ENCODE measurements around the gene CDC5L. TPM values are rescaled to one million over a fixed set of nuclear protein-coding genes. Genes with fewer than 3 reads are reported as not detected.

Gene CDC5L
- total RNA-seq: 16.5 TPM

DNA sequence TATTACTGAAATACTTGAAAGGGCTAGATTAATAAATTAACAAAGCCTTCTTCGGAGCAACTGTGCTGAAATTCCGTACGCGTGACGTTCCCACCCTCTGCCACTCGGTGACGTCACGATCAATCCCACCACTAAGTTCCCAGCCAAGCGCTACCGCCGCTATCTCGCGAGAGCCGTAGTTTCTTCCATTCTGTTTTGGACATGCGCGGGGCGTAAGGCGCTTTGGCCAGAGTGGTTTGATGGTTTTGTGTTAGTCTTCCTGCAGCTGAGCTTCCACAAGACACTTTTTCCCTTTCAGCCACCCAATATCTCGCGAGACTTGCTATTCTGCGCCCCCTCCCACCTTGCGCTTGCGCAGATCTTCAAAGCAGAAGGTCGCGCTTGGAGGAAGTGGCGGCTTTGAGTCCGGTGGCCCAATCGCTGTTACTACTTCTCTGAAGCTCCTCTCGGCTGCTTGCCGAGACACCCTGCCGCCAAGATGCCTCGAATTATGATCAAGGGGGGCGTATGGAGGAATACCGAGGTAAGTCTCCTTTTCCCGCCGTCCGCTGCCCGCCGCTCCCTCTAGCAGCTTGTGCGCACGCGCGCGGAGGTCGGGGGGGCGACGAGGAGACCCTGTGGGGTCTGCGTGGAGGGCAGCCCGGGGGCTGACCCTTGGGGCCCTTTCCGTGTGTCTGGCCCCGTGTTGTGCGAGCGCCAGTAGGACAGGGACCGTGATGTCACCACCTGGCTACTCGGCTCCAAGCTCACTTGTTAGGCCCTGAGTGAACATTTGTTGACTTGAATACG lies at the start of gene CDC5L:
Gene CDC5L, plus strand, starts transcription at position 361 of the 789 bp plus-strand sequence. Its CDS starts 118 bp downstream, at position 479.
- TF ChIP-seq POLR2A (IDR thresholded peaks at IDR 0.05) (peak in 1 of 2 donors; percentile 61), POLR2AphosphoS5 (IDR thresholded peaks at IDR 0.05; ENCODE audit: insufficient read depth in 1 of 2, low read depth in 1 of 2) (peak; percentile 90 to 97)
- TF ChIP-seq, protein P1, sequence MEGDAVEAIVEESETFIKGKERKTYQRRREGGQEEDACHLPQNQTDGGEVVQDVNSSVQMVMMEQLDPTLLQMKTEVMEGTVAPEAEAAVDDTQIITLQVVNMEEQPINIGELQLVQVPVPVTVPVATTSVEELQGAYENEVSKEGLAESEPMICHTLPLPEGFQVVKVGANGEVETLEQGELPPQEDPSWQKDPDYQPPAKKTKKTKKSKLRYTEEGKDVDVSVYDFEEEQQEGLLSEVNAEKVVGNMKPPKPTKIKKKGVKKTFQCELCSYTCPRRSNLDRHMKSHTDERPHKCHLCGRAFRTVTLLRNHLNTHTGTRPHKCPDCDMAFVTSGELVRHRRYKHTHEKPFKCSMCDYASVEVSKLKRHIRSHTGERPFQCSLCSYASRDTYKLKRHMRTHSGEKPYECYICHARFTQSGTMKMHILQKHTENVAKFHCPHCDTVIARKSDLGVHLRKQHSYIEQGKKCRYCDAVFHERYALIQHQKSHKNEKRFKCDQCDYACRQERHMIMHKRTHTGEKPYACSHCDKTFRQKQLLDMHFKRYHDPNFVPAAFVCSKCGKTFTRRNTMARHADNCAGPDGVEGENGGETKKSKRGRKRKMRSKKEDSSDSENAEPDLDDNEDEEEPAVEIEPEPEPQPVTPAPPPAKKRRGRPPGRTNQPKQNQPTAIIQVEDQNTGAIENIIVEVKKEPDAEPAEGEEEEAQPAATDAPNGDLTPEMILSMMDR (IDR thresholded peaks at IDR 0.05): no peak
- intact Hi-C loops (cut with DNase I): no loop called here

DNA sequence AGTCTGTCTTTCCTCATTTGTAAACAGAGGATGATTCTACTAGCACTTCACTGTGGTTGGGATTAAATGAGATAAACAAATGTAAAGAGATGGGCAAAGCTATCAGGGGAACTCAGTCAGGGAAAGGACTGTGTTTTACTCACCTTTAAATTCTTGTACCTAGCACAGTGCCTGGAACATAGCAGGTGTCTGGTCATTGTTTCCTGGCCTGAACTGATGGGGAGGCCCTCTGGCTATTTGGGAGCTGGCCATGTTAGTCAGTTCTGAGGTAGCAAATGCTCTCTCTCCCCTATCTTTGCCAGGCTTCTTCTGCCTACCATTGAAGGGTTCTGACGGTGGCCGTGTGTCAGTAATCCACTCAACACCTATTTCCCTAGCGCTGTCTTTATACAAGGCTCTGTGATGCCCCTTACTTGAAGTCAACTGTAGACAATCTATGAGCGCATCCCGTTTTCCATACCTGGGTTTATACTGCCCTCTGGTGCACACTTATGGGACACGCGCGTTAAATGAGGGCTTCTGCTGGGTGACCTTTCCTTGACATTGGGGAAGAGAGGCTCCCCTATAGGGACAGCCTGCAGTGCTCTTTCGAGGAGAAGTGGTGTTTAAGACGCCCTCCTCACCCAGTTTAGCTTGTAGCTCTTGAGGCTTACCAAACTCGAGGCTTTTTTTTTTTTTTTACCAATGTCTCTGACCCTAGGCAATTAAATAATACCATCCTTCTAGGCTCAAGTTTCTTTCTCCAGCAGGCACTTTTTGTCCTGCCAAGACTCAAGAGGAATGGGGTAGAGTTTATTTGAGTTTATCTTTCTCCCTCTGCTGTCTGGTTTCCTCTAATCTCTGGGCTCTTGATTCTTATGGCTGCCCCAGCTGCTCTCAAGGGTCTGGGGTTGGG lies 49.0 kb upstream of the CDC5L start:
- Histone ChIP-seq H3K27me3 (no peaks in the 10 kb centered on the region), H3K4me3 (no peak overlapping the region), H3K9me3 (no peaks in the 10 kb centered on the region), H3K27ac (no peak overlapping the region), H3K4me1 (peaks cover 7% of the 10 kb centered on the region), H3K36me3 (no peaks in the 10 kb centered on the region)
- DNase-seq (ENCODE audit: extremely low spot score in 2 of 2): no peak
- TF ChIP-seq POLR2A (IDR thresholded peaks at IDR 0.05): no peak
- TF ChIP-seq, protein P1 (IDR thresholded peaks at IDR 0.05): peak; percentile 22 to 57 (median 50)
- intact Hi-C loops (cut with DNase I): no loop called here

More for the DNA sequence above, at the start of gene CDC5L:
- Histone ChIP-seq H3K36me3 (peaks cover 0 to 9% of the 10 kb centered on the region in 2 donors), H3K9me3 (no peaks in the 10 kb centered on the region), H3K27me3 (no peaks in the 10 kb centered on the region), H3K27ac (peak within 1 kb of the TSS; percentile 98), H3K4me1 (peaks cover 29% of the 10 kb centered on the region), H3K4me3 (peak within 1 kb of the TSS; percentile 81 to 98)
- DNase-seq (ENCODE audit: extremely low spot score in 2 of 2): peak in 1 of 2 donors; percentile 99

DNA sequence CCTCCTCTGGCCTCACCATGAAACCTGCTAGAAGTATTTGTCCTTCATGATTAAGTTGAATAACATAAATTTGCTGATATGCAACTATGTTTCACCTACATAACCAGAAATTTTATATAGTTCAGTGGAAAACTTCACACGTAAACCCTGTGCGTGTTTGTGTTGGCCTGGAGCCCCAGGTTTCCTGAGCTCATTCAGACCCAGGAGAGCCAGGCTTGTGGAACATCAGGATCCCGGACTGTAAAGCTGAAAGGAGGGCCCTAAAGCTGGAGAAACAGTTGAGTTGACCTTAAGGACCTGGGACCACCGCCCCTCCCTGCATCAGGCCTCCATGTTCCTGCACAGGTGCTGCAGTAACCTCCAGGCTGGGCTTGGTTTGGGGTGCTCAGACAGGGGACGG lies 48.2 kb upstream of the CDC5L start:
- no peak for DNase-seq (ENCODE audit: extremely low spot score in 2 of 2)
- intact Hi-C loops (cut with DNase I): no loop called here
- H3K27ac ChIP-seq: no peak overlapping the region
- TF ChIP-seq, protein P1 (IDR thresholded peaks at IDR 0.05): no peak
- TF ChIP-seq POLR2A (IDR thresholded peaks at IDR 0.05) (no peak), POLR2AphosphoS5 (IDR thresholded peaks at IDR 0.05; ENCODE audit: insufficient read depth in 1 of 2, low read depth in 1 of 2) (no peak)
- H3K4me3 ChIP-seq: no peak overlapping the region
- no peaks in the 10 kb centered on the region for H3K27me3 ChIP-seq
- H3K9me3 ChIP-seq: no peaks in the 10 kb centered on the region
- H3K4me1 ChIP-seq: peaks cover 7% of the 10 kb centered on the region
- H3K36me3 ChIP-seq: no peaks in the 10 kb centered on the region

DNA sequence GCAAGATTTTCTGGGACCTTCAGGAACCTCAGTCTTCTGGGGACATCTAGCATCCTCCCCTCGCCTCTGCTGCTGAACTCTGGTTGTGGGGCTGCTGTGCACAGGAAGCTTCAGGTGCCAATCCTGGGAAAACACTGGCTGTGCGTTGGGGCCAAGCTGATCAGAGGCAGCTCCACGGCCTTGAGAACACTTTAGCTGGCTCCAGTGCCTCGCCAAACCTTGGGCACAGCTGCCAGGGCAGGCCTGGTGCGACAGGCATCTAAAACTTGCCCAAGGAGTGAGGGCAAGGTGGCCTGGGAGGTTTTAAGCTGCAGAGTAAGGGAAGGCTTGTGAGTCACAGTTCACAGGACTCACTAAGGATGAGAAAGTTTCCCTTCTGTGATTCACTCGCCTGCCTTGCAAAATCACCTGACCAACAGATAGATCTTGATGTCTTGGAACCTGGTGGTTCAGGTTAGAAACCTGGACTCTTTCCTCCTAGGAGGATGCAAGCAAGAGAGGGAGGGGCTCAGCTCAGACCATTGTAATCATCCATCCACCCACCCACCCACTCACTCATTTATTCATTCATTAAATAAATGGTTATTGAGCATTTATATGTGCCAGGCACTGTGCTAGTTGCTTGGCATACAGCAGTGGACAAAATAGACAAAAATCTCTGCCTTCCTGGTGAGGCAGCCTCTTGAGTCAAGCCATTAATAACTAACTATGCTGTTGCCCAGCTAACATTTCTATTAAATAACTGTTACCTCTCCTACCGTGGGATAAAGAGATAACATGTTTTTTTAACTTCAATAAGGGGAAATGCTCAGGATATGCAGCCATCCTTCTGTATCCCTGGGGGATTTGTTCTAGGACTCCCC lies 47.5 kb upstream of the CDC5L start:
- H3K4me3 ChIP-seq: no peak overlapping the region
- TF ChIP-seq, protein P1 (IDR thresholded peaks at IDR 0.05): no peak
- peak in 1 of 2 donors; percentile 51 for TF ChIP-seq POLR2AphosphoS5 (IDR thresholded peaks at IDR 0.05; ENCODE audit: insufficient read depth in 1 of 2, low read depth in 1 of 2)
- TF ChIP-seq POLR2A (IDR thresholded peaks at IDR 0.05): no peak
- peaks cover 7% of the 10 kb centered on the region for H3K4me1 ChIP-seq
- no peaks in the 10 kb centered on the region for H3K36me3 ChIP-seq
- intact Hi-C loops (cut with DNase I): no loop called here
- H3K27ac ChIP-seq: no peak overlapping the region
- no peaks in the 10 kb centered on the region for H3K27me3 ChIP-seq
- no peaks in the 10 kb centered on the region for H3K9me3 ChIP-seq
- DNase-seq (ENCODE audit: extremely low spot score in 2 of 2): no peak
